Frontal cortex (tissue), 4 donors: ENCODE data around the gene GALNT14. TPM values are rescaled to one million over a fixed set of nuclear protein-coding genes. Genes with fewer than 3 reads are reported as not detected.

ENCODE experiments used
- DNase-seq, 2 donors: peaks; one replicate each; pipeline ENCODE4 v3.0.0; 2012; ENCODE audit warnings: low spot score in 2 of 2
- FAIRE-seq: peaks from 2 replicates; lab custom pipeline; 2012; peaks lifted over from hg19 to GRCh38; lab: Jason Lieb, UNC
- total RNA-seq: library from RNA; depleted of rRNA; stranded (reverse); fragments of >200 nt; gene quantifications from one replicate; pipeline ENCODE4 v1.2.3, GENCODE V29; 2014
- donor health status: control.
- donor health status: control.
- donor health status: control.

Gene GALNT14
- total RNA-seq, 1 donor from 2014 or later, result 10.2 TPM

GRCh38 chr2:31090188-31090587 lies 48.1 kb downstream of the GALNT14 start:
- no peak for FAIRE-seq

DNA sequence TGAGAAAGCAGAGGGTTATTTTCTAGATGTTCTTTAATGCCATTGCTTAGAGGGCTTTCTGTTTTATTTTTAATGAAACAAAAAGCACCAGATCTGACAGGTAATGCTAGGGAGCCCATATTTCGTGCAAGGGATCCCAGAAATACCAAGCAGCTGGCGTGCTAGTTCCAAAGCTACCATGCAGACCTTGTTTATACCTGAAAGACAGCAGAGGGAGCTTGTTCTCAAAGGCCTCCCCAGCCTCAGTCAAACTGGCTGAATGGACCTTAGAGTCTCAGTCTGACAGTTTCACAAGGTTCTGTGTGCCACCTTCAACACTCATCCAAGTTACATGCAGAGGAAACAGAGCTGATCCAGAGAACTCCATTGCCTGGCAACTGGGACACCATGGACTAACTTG lies 48.6 kb downstream of the GALNT14 start:
- no peak for FAIRE-seq
- DNase-seq, result no peak

More at GRCh38 chr2:31090188-31090587, 48.1 kb downstream of the GALNT14 start:
- no peak for DNase-seq

- no peak for FAIRE-seq
- no peak for DNase-seq
Measured at GRCh38 chr2:31088504-31089195, 49.6 kb downstream of the GALNT14 start.

DNA sequence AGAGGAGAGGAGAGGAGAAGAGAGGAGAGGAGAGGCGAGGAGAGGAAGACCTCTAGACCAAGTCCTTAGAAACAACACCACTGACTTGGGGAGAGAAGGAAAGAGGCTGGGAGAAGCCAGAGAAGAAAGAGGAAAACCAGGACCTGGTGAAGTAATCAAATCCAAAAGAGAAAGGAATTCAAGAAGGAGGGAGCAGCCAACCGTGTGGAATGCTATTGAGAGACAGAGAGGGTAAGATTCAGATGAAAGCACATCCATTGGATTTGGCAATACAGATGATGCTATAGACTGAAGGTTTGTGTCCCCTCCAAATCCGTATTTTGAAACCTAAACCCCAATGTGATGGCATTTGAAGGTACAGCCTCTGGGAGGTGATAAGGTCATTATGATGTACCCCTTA lies 50.7 kb downstream of the GALNT14 start:
- FAIRE-seq (no peak), DNase-seq (no peak)

DNA sequence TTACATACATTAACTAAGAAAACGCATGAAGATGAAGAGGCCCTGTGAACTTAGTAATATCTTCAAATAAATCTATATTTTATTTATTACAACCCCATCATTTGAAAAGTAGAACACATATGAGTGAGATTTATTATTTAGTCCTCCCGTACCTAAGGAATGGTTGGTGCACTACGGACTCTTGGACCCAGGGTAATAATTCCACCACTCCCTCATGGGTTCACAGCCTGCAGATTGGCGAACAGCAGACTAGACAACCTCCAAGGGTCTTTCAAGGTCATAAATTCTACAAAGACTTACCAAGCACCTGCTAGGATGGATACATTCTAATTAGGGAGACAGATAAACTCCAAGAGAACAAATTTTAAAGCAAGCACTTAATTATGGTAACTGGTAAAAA lies 51.6 kb downstream of the GALNT14 start:
- DNase-seq (no peak), FAIRE-seq (no peak)

GRCh38 chr2:31083234-31083993 lies 54.8 kb downstream of the GALNT14 start:
- no peak for DNase-seq
- no peak for FAIRE-seq

DNA sequence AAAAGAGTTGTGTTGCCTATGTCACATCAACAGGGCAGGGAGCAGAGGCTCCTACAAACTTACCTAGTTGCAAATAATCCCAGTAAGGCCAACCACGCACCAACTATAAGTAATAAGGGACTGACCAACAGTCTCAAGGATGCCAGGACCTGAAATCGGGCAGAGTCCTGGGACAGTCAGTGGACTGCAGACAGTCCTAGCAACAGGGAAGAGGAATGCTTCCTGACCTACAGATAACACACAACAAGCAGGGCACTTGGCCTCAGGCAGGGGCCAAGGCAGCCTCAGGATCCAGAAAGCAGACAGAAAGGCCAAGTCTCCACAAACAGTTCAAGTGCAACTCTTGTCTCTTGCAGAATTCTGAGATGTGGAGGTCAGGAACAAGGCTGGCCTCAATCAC lies 56.2 kb downstream of the GALNT14 start:
- no peak for FAIRE-seq
- no peak for DNase-seq

- no peak for DNase-seq
- no peak for FAIRE-seq
Measured at GRCh38 chr2:31081492-31081891, 56.7 kb downstream of the GALNT14 start.

- no peak for FAIRE-seq
- DNase-seq, result no peak
Measured at GRCh38 chr2:31080361-31080760, 57.9 kb downstream of the GALNT14 start.

- DNase-seq (no peak), FAIRE-seq (no peak)
Measured at GRCh38 chr2:31079665-31080064, 58.6 kb downstream of the GALNT14 start.

DNA sequence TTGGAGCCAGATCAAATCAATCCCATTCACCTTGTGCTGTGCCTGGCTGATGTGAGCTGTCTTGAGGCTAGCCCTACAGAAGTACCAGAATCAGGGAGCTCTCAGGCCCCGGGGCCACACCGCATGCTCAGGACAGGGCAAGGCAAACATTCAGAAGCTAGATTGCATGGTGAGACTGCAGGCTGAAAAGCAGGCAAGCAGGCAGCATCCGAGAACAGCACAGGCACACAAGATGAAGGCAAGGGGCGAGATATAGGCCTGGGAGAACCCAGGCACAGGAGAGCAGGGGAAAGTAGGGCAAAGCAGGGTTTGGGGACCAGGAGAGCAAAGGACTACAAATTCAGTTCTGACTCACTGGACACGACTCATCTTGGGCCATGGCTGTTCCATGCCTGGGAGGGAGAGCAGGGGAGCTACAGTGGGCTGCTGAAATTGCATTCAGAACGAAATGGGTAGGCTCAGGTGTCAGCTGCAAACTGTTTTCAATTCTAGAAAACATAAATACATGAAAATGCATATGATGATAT lies 59.6 kb downstream of the GALNT14 start:
- FAIRE-seq (no peak), DNase-seq (no peak)

GRCh38 chr2:31078011-31078410 lies 60.2 kb downstream of the GALNT14 start:
- no peak for DNase-seq
- FAIRE-seq, result no peak

DNA sequence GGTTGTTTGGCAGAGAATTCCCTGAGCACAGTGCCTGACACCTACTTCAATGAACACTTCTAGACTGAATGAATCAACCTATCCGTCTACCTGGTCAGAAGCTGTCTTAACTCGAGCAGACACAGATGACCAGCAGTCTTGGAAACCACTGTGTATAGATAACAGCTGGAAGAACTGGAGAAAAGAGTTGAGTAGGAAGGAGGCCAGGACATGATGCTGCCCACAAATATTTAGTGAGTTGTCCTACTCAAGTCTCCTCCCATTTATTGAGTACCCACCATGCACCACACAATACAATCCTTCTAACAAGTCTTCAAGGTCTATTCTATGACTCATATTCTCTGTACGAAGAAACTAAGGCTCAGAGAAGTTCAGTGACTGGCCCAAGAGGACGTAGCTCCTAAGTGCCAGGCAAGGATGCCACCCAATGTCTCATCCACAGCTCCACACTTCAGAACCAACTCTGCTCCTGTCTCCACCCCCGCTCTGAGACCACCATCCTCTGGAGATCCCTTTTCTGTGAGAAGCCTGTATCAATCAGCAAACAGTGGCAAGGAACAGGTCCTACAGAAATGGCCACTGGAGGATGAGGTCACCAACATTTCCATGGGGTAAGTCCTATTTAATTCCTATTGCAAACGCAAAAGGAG lies 62.2 kb downstream of the GALNT14 start:
- DNase-seq, result no peak
- no peak for FAIRE-seq

DNA sequence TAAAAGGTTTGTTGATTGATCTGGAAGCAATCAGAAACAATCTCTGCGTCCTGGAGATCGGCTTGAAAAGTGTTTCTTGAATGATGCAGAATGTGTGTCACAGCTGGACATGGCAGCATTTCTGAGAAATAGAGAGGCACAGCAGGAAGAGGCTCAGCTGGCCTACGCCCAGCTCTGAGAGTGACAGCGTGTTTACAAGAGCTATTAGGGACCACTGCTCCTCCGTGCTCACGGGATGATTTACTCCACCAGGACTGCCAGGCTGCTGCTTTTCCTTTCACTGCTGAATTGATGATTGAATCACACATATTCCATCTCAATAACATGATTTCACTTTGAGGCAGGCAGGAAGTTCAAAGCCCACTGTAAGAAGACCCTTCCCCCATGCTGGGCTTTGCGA lies 62.8 kb downstream of the GALNT14 start:
- no peak for FAIRE-seq
- no peak for DNase-seq

GRCh38 chr2:31071741-31072140 lies 66.5 kb downstream of the GALNT14 start:
- no peak for FAIRE-seq
- no peak for DNase-seq

GRCh38 chr2:31070339-31071125 lies 67.7 kb downstream of the GALNT14 start:
- DNase-seq, result no peak
- no peak for FAIRE-seq

GRCh38 chr2:31069643-31070325 lies 68.5 kb downstream of the GALNT14 start:
- FAIRE-seq (no peak), DNase-seq (no peak)

DNA sequence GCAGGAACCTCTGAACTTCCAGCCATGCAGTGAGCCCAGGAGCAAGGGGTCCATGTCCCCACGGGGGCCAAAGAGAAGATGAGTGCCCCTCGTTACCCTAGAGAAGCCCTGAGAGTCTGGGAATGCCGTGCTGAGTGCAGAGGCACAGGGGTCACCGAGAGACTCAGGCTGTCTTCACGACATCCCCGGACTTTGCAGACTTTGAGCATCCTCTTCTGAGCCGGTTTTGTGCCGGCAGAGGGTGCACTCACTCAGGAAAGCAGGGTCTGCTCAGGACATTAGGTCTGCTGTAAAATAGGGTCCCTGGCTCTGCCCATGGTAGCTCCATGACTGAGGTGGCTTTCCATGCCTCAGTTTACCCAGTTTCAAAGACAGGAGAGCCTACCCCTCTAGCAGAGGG lies 71.0 kb downstream of the GALNT14 start:
- FAIRE-seq, result no peak
- DNase-seq, result no peak

GRCh38 chr2:31066551-31066950 lies 71.7 kb downstream of the GALNT14 start:
- no peak for DNase-seq
- no peak for FAIRE-seq
